NCI-H1092 treated with DMSO at 0.1 percent for 48 hours (cell line): ENCODE measurements around the gene CNTNAP5.
A peak's percentile ranks its signal among the peaks of the same experiment; 100 is the strongest.

Experiments
- DNase-seq: peaks from one replicate; lab custom pipeline; 2025; lab: John Stamatoyannopoulos, UW

Gene CNTNAP5

DNA sequence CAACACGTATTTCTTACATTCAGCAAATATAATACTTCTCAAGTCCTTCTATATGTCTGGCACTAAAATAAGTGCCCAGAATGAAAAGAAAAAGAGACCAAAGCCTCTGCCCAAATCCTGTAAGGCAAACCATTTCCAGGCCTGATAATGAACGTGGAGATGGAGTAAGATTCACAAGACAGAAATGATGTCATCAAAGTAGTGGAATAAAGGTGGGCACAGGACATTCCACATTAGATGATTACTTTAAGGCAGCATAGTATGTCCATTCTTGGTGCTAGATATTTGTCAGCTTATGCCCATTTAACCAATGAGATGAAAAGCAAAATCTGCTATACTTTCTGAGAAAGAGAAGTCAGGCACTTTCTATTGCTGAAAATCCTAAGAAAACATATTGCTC is 38.5 kb downstream of the CNTNAP5 start:
- no peak for DNase-seq

DNA sequence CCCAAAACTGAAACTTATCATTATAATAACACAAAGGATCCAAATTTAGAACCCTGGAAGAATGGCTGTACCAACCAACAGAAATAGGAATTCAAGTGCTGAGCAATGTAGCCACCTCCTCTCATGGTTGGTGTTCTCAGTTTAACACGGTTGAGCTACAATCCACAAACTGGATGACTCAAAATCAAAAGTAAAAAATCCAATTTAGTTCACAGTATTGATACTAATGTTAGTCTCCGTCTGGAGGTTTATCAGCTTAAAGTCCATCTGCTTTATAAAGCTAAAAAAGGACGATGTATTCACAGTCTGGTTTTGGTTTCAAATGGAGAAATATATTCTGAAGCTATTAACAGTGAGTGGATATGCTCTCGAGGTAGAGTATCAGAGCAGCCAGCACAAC is 40.5 kb downstream of the CNTNAP5 start:
- no peak for DNase-seq

DNA sequence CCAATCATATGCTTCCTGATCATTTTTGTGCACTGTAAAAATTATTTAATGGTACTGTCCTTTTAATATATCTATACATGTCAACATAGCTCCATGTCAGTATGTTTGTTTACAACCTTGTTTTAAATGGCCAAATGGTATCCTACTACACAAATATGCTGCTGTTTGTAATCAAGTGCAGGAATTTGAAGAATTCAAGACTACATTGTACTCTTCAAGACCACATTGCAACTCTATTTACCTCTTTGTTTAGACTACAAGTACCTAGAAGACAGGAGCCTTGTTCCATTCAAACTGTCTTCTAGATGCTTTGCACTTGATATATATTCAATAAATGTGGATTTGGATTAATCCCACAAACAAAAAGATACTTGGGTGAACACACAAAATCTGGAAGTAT is 41.7 kb downstream of the CNTNAP5 start:
- DNase-seq, result no peak

GRCh38 chr2:124079045-124079444 is 54.0 kb downstream of the CNTNAP5 start:
- no peak for DNase-seq

DNA sequence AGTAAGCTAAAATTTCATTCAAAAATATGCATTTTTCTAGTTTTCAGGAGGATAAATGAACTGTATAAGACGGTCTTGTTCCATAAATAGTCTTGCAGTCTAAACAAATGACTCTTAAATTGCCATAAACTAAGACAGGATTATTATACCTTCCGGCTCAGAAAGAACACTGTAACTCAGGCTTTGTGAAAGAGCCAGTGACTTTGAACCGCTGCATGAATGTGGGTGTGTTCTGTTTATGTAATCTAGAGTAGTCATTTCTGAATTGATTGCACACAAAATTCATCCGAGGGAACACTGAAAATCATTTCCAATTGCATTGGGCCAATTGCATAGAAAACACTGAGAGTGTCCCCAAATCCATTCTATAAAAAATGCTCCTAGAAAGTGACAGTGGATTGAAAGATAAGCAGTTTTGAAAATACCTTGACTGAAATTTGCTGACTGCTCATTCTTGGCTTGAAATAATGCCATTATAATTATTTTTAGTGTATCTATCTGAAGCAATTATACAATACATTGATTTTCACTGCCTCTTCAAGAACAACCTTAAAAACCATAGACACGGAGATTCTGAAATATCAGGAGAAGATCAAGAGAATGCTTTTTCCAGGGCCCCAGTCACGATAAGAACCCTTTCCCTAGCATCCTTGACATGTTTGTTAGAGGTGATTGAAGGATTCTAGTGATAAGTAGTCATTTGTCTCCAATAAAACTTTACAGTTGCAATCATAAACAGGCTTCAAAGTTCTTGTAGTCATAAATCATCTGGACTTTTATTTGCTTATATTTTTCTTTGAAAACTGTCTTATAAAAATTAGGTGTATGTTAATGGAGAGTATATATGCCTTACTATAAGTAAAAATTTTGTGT is 55.4 kb downstream of the CNTNAP5 start:
- DNase-seq, result no peak

DNA sequence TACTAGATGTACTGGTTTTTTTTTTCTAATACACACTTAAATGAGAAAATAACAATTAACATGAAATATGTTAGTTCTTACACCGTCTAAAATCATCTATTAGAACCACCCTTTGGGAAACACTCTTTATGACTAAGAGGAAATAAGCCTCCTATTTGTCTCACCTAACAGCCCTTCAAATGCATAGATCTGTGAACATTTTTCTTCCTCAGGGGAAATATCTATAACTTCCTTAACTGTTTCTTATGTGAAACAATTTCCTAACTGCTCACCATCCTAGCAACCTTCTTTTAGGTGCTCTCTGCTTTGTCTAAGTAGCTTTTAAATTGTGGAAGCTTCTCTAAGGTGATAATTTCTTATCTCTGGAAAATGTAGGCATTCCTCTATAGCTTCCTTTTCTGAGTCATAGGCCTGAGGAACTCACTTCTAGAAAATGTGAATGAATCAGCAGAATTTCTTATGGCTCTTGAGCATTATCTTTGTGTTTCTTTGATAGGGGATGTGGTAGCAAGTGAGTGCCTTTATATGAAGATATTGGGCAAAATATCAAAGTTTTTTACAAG is 56.1 kb downstream of the CNTNAP5 start:
- DNase-seq, result no peak

DNA sequence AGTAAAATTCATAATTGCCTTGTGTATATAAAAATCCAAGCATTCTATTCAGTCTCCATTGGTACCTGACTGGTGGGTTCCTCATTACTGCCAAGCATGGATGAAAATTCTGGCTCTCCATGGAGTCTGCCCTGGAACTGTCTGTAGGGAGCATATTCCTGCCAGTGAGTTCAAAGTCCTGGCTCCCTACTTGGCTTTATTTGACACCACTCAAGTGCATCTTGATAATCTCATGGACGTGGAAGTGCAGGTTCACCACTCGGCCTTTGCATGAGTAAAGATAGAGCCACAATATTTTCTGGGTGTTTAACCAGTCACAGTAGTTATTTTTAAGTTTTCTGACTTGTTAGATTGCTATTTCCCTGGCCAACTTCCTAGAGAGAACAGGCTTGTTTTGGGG is 63.5 kb downstream of the CNTNAP5 start:
- DNase-seq, result no peak

DNA sequence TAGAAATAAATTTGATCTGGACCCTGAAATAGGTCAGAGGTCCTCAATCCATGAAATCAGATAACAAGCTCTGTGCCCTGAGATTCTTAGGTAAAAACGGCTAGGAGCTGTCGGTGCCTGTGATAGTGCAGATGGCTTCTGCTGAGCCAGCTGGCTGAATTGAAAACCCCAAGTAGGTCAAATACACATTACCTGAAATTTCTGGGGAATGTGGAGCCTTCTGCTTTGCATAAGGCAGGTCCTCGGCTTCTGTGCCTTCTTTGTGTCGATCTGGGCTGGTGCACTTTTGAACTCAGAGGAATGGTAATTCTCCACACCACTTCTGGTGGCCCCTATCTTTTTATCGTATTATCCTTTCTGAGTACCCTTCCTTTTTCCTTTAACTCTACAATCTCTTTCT is 66.6 kb downstream of the CNTNAP5 start:
- no peak for DNase-seq

DNA sequence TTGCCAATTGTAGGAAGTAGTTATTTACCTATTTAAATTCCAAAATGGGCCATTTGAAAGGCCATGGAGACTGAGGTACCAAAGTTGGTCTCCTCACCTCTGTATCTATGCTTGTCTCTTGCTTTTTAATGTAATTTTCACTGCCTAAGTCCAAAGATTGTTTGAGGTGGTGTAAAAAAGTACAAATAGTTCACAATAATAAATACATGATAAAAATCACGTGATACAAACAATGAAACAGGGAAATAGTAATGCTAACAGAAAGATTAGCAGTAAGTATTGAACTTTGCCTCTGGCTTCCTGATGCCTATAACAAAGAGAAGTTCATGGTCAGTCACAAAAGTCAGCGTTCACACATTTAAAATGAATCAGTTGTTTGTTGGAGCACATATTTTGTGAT is 67.6 kb downstream of the CNTNAP5 start:
- no peak for DNase-seq

DNA sequence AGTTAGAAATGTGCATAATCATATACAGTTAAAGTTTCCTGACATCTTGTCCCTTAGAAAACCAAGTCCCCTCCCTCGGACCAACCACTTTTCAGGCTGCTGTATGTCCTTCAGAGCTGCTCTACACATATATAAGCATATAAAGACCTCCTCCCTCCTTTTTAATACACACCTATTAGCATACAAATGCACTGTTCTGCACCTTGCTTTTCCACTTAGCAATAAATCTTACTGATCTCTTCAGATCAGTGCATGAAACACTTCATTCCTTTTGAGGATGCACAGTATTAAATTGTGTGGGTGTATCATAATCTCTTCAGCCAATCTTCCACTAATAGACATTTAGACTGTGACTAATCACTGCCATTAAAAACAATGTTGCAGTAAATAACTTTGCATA is 79.8 kb downstream of the CNTNAP5 start:
- no peak for DNase-seq

DNA sequence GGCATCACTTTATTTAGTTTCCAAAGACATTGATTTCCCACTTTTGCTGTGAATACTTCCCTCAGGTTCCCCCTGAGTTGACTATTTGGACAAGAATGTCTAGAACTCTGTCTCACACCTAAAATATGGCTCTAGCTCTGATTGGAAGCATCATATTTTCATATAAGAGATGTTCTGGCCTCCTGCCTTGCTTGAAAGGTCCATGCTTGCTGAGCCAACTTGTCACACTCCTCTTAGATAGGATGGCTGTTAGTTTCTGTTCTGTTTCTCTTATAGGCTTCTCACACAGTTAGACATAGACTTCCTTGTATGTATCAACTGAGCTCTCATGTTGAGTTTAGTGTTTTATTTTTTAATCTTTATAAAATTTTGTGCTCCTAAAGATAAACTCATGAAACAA is 87.1 kb downstream of the CNTNAP5 start:
- no peak for DNase-seq

DNA sequence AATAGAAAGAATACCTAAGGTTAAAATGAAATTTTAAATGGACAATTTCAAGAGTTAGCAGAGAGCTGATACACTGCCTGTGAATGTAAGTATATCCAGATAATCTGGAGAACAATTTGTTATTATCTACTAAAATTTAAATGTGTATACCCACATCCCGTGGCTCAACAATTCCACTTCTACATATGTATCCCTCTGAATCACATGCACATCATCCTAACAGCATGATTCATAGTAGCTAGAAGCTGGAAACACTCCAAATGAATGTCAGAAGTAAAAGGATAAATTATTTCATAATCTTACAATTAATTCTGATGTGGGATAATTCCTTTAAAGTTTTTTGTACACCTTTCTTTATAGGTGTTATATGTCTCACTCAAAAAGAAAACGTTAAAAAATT is 87.9 kb downstream of the CNTNAP5 start:
- no peak for DNase-seq

GRCh38 chr2:124120246-124120645 is 95.2 kb downstream of the CNTNAP5 start:
- no peak for DNase-seq

GRCh38 chr2:124121106-124121505 is 96.0 kb downstream of the CNTNAP5 start:
- DNase-seq, result no peak

GRCh38 chr2:124121760-124122275 is 96.7 kb downstream of the CNTNAP5 start:
- no peak for DNase-seq

GRCh38 chr2:124122340-124122739 is 97.3 kb downstream of the CNTNAP5 start:
- DNase-seq, result no peak

GRCh38 chr2:124131276-124131675 is 106.2 kb downstream of the CNTNAP5 start:
- DNase-seq, result no peak

DNA sequence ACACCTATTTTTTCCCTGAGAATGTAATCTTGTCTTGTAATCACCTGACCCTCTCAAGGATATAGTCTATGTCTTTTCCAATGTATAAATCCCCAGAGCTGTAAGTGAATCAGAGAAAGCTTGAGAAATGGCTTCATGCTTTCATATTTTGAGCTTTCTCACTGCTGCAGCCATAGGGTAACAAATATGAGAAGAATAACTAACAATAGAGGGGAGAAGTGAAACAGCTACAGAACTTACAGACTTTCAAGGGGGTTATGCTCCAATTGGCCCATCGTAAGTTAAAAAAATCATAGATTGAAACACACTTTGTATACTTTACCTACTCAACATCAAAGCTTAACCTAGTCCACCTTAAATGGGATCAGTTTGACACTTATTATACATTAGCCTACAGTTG is 111.0 kb downstream of the CNTNAP5 start:
- DNase-seq, result no peak

DNA sequence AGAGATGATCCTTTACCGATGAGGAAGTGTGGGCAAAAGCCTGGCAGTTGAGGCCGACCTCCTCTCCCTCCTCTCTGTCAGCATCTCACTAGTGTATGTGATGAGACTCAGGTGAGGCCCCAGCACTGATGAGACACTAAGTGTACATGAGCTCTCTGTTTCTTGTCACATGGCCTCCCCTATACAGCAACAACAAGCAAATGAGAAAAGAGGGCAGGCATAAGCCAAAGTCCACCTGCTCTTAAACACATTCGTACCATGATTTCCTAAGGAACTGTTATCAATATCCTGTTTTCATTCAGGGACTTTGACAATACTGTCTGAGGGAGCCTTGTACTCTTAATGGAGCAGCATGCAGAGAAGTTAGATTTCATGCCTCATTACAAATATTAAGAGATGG is 113.0 kb downstream of the CNTNAP5 start:
- no peak for DNase-seq

DNA sequence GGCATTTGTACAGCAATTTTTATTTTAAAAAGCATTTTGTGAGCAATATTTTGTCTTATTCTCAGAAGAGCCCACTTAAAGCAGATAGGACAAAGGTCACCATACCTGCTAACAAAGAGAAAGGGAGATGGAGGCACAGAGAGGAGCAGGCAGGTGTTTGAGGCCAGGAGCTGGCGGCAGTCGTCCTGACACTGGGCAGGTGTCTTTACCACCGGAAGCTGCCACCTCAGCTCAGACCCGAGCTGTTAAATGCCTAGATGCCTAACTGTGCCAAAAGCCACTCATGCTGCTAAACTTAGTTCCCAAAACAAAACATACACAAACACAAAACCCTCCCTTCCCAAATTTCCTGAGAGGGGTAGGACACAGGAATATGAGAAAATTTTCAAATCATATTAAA is 120.9 kb downstream of the CNTNAP5 start:
- DNase-seq, result peak; percentile 69

DNA sequence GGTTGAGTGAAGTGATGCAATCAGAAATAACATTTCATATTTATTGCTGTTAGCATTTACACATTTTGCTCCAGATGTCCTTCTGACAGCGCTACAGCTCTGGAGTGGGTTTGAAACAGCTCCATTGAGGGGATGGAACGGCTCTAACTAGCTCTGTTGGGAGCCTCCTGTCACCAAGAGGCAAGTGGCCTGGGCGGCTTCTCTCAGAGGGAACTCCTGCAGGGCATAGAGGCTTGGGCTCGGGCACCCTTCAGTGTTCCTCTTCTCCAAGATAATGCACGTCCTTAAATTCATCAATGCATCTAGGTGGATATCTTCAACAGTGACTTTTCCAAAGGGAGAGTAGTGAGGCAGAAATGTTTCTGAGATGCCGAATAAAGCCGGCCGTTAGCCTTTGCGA is 122.5 kb downstream of the CNTNAP5 start:
- no peak for DNase-seq

DNA sequence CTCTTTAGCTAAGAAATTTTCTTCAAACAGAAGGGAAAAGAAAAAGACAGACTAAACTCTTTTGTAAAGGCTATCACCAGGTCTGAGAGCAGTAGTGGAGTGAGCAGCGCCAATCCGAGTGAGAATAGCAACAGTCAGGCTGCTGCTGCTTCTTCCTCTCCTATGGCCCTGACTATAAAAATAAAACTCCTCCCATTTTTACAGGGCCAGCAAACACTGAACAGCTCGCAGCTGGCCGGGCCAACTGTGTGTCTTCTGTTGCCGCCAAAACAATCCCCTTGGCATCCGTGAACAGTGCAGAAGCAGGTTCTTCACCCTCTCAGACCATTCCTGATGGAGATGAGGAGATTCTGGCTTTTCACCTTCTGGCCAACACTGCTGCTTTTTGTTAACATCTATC is 124.5 kb downstream of the CNTNAP5 start:
- peak; percentile 14 for DNase-seq

DNA sequence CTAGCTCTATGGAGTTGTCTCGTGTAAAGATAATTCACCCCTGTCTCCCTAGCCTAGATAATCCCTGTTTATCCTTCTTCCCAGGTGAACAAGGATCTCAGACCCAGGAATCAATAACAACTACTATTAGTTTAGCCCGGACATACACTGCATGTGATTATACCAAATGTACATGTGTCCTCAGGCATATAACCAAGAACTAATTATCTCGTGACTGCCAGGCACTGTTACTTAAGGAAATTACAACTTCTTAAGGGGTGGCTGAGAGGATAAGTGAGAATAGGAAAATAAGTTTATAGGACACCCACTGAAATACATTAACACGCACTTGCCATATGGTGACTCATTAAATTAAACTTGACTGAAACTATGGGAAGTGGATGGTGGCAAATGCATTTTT is 126.6 kb downstream of the CNTNAP5 start:
- DNase-seq, result no peak

DNA sequence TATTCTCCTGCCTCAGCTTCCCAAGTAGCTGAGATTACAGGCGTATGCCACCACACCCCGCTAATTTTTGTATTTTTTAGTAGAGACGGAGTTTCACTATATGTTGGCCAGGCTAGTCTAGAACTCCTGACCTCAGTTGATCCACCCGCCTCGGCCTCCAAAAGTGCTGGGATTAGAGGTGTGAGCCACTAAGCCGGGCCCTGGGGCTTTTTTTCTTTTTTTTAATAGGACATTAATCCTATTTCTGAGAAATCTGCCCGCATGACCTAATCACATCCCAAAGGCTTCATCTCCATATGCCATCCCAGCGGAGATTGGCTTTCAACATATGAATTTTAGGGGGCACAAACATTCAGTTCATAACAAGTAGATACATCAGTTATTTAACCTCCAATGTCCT is 128.6 kb downstream of the CNTNAP5 start:
- no peak for DNase-seq
